C4-2B (cell line): ENCODE data around the gene SIRT7.

Source experiments
- CTCF ChIP-seq: fragments of 450-650 bp; conservative IDR thresholded peaks from 2 replicates; pipeline ENCODE4 v1.5.1; 2017; ENCODE audit warnings: mild to moderate bottlenecking
- ZFX ChIP-seq: fragments of 450-650 bp; IDR thresholded peaks from 2 replicates; pipeline ENCODE4 v1.6.1; 2017

GRCh38 chr17:81932333-81932983, 14.5 kb upstream of the SIRT7 start:
- no peak for TF ChIP-seq CTCF
- TF ChIP-seq ZFX: no peak
